OCI-LY3 (cell line): ENCODE measurements around the gene HNRNPUL1.

Experiments used
- CTCF ChIP-seq: fragments of 200-600, 300-600 bp; sonication (generic); IDR thresholded peaks from 2 replicates; pipeline ENCODE4 v1.5.1; 2014; ENCODE audit warnings: antibody characterized with exemption, low read length, low read depth
- EZH2phosphoT487 ChIP-seq: fragments of 200-600 bp; shearing (Covaris generic); IDR thresholded peaks from 2 replicates; pipeline ENCODE4 v1.6.1; 2018; ENCODE audit warnings: antibody characterized with exemption, mixed run types, low read depth

- no peak for TF ChIP-seq EZH2phosphoT487
- no peak for TF ChIP-seq CTCF
These were observed 43.8 kb downstream of the HNRNPUL1 start for GRCh38 chr19:41307954-41308449.
